Esophagus squamous epithelium (tissue), 4 donors: Measurements from ENCODE around the gene KSR2.

Source experiments
- CTCF ChIP-seq, 6 experiments: fragments of 450-650 bp in 4 of 6; fragments of 200-600 bp in 2 of 6; sonication (generic) in 2 of 6; IDR thresholded peaks; one replicate each; pipeline ENCODE4 v1.5.1; 2016 to 2019; ENCODE audit warnings: antibody characterized with exemption in 6 of 6, mild to moderate bottlenecking in 4 of 6, moderate library complexity in 4 of 6
- POLR2A ChIP-seq, 4 donors: fragments of 450-650 bp; IDR thresholded peaks; one replicate each; pipeline ENCODE4 v1.6.1; 2017; ENCODE audit warnings: antibody characterized with exemption in 4 of 4, mild to moderate bottlenecking in 4 of 4, moderate library complexity in 3 of 4

DNA sequence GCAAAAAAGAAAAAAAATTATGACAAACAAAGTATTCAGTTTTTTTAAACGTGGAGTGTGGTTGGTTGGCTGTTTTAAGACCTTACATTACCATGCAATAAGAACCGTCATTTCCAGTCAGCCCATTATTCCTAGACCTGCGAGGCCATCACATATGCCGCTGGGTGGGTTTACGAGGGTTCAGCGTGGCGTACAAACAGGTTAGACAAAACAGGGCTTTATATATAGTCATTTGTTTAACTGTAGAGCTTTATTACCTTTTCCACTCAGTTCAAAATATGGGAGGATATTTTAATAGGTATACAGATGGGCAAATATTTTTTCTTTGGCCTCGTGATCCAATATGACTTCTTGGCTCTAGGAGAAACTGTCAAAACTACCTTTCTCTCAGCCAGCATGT is 67.2 kb downstream of the KSR2 start:
- no peak for TF ChIP-seq CTCF (IDR thresholded peaks at IDR 0.05)
- TF ChIP-seq POLR2A (IDR thresholded peaks at IDR 0.05): no peak
